K562 (cell line): ENCODE measurements around the gene PAFAH2. TPM values are rescaled to one million over a fixed set of nuclear protein-coding genes. Genes with fewer than 3 reads are reported as not detected.

Experiments used
- BRCA1 ChIP-seq, 2 experiments: fragments of 450-650 bp in 1 of 2; sonication (generic) in 1 of 2; formaldehyde crosslinking in 1 of 2; IDR thresholded peaks; 2 replicates each; pipeline versions ENCODE4 v1.5.0 to v1.6.1; 2017 to 2020; ENCODE audit warnings: mild to moderate bottlenecking in 1 of 2, missing genetic modification reagents in 1 of 2
- HES1 ChIP-seq: fragments of 450-650 bp; IDR thresholded peaks from 2 replicates; pipeline ENCODE4 v1.6.1; 2016; ENCODE audit warnings: low read depth, mild to moderate bottlenecking, moderate library complexity
- NFRKB ChIP-seq: fragments of 450-650 bp; IDR thresholded peaks from 2 replicates; pipeline ENCODE4 v1.6.1; 2016; ENCODE audit warnings: low read depth
- REST ChIP-seq, 2 experiments: fragments of 450-650 bp; formaldehyde crosslinking in 1 of 2; IDR thresholded peaks; 2 replicates each; pipeline versions ENCODE4 v1.4.0 to v1.6.1; 2014 to 2020; ENCODE audit warnings: mild to moderate bottlenecking in 2 of 2, borderline replicate concordance in 1 of 2, low read depth in 1 of 2
- SNAPC5 ChIP-seq: fragments of 250-450 bp; sonication (Bioruptor Pico); IDR thresholded peaks from 2 replicates; pipeline ENCODE4 v1.8.0; 2021; ENCODE audit warnings: moderate library complexity, mild to moderate bottlenecking, inconsistent platforms
- SNIP1 ChIP-seq: fragments of 450-650 bp; IDR thresholded peaks from 2 replicates; pipeline ENCODE4 v1.7.1; 2017; ENCODE audit warnings: low read depth, mild to moderate bottlenecking
- SP2 ChIP-seq: IDR thresholded peaks from 2 replicates; pipeline ENCODE4 v1.6.1; 2011; ENCODE audit warnings: mild to moderate bottlenecking, low read depth, low read length, moderate library complexity; ENCODE audit not compliant: poor library complexity, severe bottlenecking; ENCODE audit errors: extremely low read depth
- SRF ChIP-seq, 2 experiments: fragments of 250-450, 450-650 bp in 1 of 2; sonication (Bioruptor Pico) in 1 of 2; sonication (generic) in 1 of 2; formaldehyde crosslinking; IDR thresholded peaks; 2 replicates each; pipeline versions ENCODE4 v1.5.0 to v1.5.1; 2020 to 2022; ENCODE audit warnings: mild to moderate bottlenecking in 1 of 2, missing genetic modification reagents in 1 of 2
- THRB ChIP-seq: fragments of 450-650 bp; formaldehyde crosslinking; conservative IDR thresholded peaks from 2 replicates; pipeline ENCODE4 v1.4.0; 2022; ENCODE audit warnings: mild to moderate bottlenecking, missing genetic modification characterization
- ZBED1 ChIP-seq: IDR thresholded peaks from 2 replicates; pipeline ENCODE4 v1.6.1; 2014
- ZMIZ1 ChIP-seq, 2 experiments: fragments of 150-350 bp in 1 of 2; IDR thresholded peaks; 2 replicates each; pipeline ENCODE4 v1.6.1; 2012 to 2016; ENCODE audit warnings: low read depth in 2 of 2, low read length in 2 of 2, mild to moderate bottlenecking in 1 of 2, moderate library complexity in 1 of 2
- ZNF77 ChIP-seq: fragments of 250-450 bp; sonication (Bioruptor Pico); IDR thresholded peaks from 2 replicates; pipeline ENCODE4 v1.5.0; 2020
- polyA plus RNA-seq, 8 experiments: library from polyadenylated mRNA; depleted of rRNA in 4 of 8; stranded (reverse) in 5 of 8; unstranded in 3 of 8; fragments of >200 nt; fragmentation: Nextera tagmentation in 2 of 8; fragmentation: Illumina TruSeq in 1 of 8; extraction: Ambion mirVana in 2 of 8; extraction: Trizol in 1 of 8; gene quantifications; 2 replicates each; pipeline versions ENCODE4 v1.2.1 to v1.2.3, GENCODE V29; 2011 to 2014; ENCODE audit warnings: inconsistent platforms in 1 of 8, missing spikeins in 1 of 8
- total RNA-seq, 7 experiments: library from RNA; depleted of rRNA in 6 of 7; stranded (reverse); fragments of >200 nt in 6 of 7; fragmentation: Illumina TruSeq in 2 of 7; extraction: Trizol in 2 of 7; gene quantifications; 2 replicates each; pipeline versions ENCODE4 v1.2.1 to v1.2.3, GENCODE V29; 2011 to 2021; ENCODE audit warnings: low replicate concordance in 1 of 7

The PAFAH2 gene
- total and polyA plus RNA-seq, 9 of the 15 experiments (the other 6 are each of a cell fraction or from before 2014, with no cell fraction given): 4.2 to 10.9 (median 6.8) TPM

- no peak for TF ChIP-seq ZNF77 (CRISPR knock-in tag)
- TF ChIP-seq NFRKB: no peak
- no peak for TF ChIP-seq BRCA1 (IDR thresholded peaks at IDR 0.05)
- TF ChIP-seq BRCA1 (CRISPR knock-in tag; IDR thresholded peaks at IDR 0.05): no peak
- TF ChIP-seq SP2: no peak
- TF ChIP-seq SNAPC5 (CRISPR knock-in tag): no peak
- no peak for TF ChIP-seq SRF (CRISPR knock-in tag; IDR thresholded peaks at IDR 0.05)
- no peak for TF ChIP-seq ZMIZ1 (IDR thresholded peaks at IDR 0.05; ENCODE audit: low read depth in 2 of 2, low read length in 2 of 2)
- TF ChIP-seq ZBED1: no peak
- no peak for TF ChIP-seq REST (IDR thresholded peaks at IDR 0.05; ENCODE audit: borderline replicate concordance)
- TF ChIP-seq REST (CRISPR knock-in tag; IDR thresholded peaks at IDR 0.05; ENCODE audit: low read depth): no peak
- no peak for TF ChIP-seq THRB (CRISPR knock-in tag)
- no peak for TF ChIP-seq SNIP1
- TF ChIP-seq HES1: peak; percentile 23; the same call in 1 of the 2 replicates
Measured at GRCh38 chr1:25924454-25924853, 73.4 kb downstream of the PAFAH2 start (continued).
